ENCODE results near the gene SEMG1.

SEMG1 gene

GRCh38 chr20:45223136-45223535 lies 16.3 kb downstream of the SEMG1 start:
- no peak for DNase-seq

DNA sequence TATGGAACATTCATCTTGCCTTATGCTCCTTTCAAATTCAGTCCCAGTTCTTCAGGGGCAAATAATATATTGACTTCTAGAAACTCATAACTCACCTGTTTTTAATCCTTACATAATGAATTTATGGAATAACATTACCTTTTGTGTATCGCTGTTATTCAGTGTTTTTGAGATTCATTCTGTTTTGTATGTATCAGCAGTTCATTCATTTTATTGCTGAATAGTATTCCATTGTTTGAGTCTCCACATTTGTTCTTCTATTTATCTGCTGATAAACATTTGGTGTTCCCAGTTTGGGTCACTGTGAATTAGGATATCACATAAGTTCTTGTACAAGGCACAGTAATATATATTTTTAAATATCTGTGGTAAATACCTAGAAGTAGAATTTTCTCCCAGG lies 19.5 kb downstream of the SEMG1 start:
- no peak for DNase-seq

- no peak for DNase-seq
These were observed 22.6 kb downstream of the SEMG1 start for GRCh38 chr20:45229264-45230056.

- no peak for DNase-seq
These were observed 23.8 kb downstream of the SEMG1 start for GRCh38 chr20:45230631-45231030.

- DNase-seq = peak in 1 of 2 experiments; percentile 20
These were observed 29.2 kb downstream of the SEMG1 start for GRCh38 chr20:45235995-45236394.

DNA sequence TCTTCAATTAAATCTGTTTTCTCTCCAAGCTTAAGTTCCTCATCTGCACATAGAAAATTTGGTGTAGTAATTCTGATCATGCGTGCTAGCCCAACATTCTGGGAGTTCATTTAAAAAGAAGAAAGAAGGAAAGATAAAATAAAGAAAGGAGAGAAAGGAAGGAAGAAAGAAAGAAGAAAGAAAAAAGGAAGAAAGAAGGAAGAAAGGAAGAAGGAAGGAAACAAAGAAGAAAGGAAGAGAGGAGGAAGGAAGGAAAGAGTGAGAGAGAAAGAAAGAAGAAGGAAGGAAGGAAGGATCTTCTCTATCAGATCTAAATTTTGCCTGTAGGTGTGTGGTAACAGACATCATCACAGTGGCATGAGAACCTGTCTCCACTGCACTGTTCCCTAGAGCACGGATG lies 31.3 kb downstream of the SEMG1 start:
- no peak for DNase-seq

- DNase-seq = no peak
These were observed 39.3 kb downstream of the SEMG1 start for GRCh38 chr20:45246109-45246508.

DNA sequence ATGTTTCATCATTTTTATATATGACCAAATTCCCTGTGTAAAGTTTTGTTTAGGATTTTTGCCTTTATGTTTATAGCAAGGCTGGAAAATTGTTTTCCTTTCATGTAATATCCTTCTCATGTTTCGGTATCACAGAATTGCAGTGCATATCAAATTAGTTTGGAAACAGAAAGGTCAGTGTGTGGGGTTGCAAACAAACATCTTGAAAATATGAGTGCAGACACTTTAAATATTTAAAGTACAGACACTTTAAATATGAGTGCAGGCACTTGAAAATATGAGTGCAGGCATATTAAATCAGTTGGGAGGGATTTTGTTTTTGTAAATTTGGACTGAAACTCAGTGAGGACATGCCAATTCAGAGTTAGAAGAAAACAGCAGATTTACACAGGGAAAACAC lies 41.0 kb downstream of the SEMG1 start:
- DNase-seq = no peak

GRCh38 chr20:45248609-45249008 lies 41.8 kb downstream of the SEMG1 start:
- no peak for DNase-seq

GRCh38 chr20:45251884-45252560 lies 45.2 kb downstream of the SEMG1 start:
- DNase-seq = no peak

GRCh38 chr20:45253261-45253660 lies 46.4 kb downstream of the SEMG1 start:
- DNase-seq = no peak

- no peak for DNase-seq
These were observed 47.8 kb downstream of the SEMG1 start, which contains the start of gene SLPI for GRCh38 chr20:45254383-45255262. SLPI (minus strand) TSS chr20:45254564; CDS start chr20:45254543, 21 bp downstream.

- no peak for DNase-seq
These were observed 50.3 kb downstream of the SEMG1 start for GRCh38 chr20:45257161-45257560.

- no peak for DNase-seq
These were observed 50.9 kb downstream of the SEMG1 start for GRCh38 chr20:45257711-45258110.

DNA sequence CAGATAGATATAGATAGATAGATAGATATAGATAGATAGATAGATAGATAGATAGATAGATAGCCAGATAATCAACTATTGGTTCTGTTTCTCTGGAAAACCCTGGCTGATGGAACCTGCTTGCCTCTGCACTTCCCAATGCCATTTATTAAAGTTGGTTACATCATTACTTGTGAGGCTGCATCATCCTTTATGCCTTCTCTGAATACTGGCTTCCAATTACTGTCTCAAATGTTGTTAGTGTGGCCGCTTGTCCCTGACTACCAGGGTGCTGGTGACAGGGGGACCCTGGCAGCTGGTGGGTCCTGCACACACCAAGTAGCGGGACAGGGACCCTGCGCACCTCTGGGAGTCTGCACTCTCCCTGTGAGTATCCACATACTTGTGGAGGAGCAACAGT lies 51.4 kb downstream of the SEMG1 start:
- no peak for DNase-seq

- DNase-seq = no peak
These were observed 51.8 kb downstream of the SEMG1 start for GRCh38 chr20:45258664-45259063.
